ENCODE data around the gene ZNF212.

Gene ZNF212

DNA sequence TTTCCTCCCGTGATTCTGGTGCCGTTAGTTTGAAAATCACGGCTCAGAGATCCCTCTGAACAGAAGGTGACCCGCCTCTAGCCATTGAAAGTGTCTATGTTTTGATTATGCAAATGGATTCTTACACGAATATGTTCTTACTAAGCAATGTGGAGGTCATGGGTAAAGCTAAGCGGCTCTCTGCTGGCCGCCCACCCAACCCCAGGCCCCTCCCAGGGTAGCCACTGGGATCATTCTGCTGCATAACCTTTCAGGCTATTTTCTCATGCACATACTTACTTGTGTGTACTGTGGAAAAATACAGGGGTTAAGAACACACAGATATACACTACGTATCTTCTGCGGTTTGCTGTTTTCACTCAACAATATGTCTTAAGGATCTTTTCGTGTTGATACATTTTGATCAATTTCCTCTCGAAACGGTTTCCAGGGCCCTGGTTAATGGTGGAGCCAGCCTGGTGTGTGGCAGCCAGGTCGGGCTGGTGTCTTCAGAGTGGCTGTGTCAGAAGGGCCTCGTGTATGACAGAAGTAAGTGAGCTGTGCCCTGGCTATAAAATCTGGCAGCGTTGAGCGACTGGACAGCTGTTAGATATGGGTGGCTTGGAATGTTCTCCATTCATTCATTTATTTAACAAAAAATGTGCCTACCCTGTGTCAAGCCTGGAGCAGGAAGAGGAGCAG lies 52.5 kb downstream of the ZNF212 start:
- TF ChIP-seq CTCF (conservative IDR thresholded peaks at IDR 0.05; ENCODE audit: low read length) = no peak
- no peak for TF ChIP-seq EZH2phosphoT487 (IDR thresholded peaks at IDR 0.05; ENCODE audit: borderline replicate concordance)
- H3K9me2 ChIP-seq (replicated peaks; ENCODE audit: low read depth, low read length) = no peaks in the 10 kb centered on the region
- no peaks in the 10 kb centered on the region for H3K9me3 ChIP-seq (ENCODE audit: insufficient read depth, low read depth, low read length)
- no peaks in the 10 kb centered on the region for H3K36me3 ChIP-seq (ENCODE audit: insufficient read depth, low read length)
- no peaks in the 10 kb centered on the region for H3F3A ChIP-seq (ENCODE audit: low read depth)
- H3K4me1 ChIP-seq (ENCODE audit: insufficient read depth, low read length, poor library complexity, severe bottlenecking) = no peaks in the 10 kb centered on the region
- H3K27me3 ChIP-seq (ENCODE audit: insufficient read depth, low read length, poor library complexity, severe bottlenecking) = no peaks in the 10 kb centered on the region
- no peaks in the 10 kb centered on the region for H3K79me2 ChIP-seq (ENCODE audit: insufficient read depth, low read length)
- no peak overlapping the region for H3K4me3 ChIP-seq (ENCODE audit: low read length, poor library complexity, severe bottlenecking)
- H3K4me2 ChIP-seq (ENCODE audit: low read depth, low read length, poor library complexity, severe bottlenecking) = no peak overlapping the region
- no peaks in the 10 kb centered on the region for H4K20me1 ChIP-seq (ENCODE audit: insufficient read depth, low read length, poor library complexity, severe bottlenecking)
- H2AFZ ChIP-seq (ENCODE audit: low read length) = no peak overlapping the region
- H3K9ac ChIP-seq (ENCODE audit: low read depth, low read length, poor library complexity, severe bottlenecking) = no peak overlapping the region

GRCh38 chr7:149292462-149292823 lies 53.0 kb downstream of the ZNF212 start:
- H3K4me3 ChIP-seq (ENCODE audit: low read length, poor library complexity, severe bottlenecking) = no peak overlapping the region
- no peaks in the 10 kb centered on the region for H3K79me2 ChIP-seq (ENCODE audit: insufficient read depth, low read length)
- H2AFZ ChIP-seq (ENCODE audit: low read length) = no peak overlapping the region
- no peaks in the 10 kb centered on the region for H3K9me2 ChIP-seq (replicated peaks; ENCODE audit: low read depth, low read length)
- no peaks in the 10 kb centered on the region for H3K9me3 ChIP-seq (ENCODE audit: insufficient read depth, low read depth, low read length)
- H3F3A ChIP-seq (ENCODE audit: low read depth) = no peaks in the 10 kb centered on the region
- no peaks in the 10 kb centered on the region for H4K20me1 ChIP-seq (ENCODE audit: insufficient read depth, low read length, poor library complexity, severe bottlenecking)
- H3K27me3 ChIP-seq (ENCODE audit: insufficient read depth, low read length, poor library complexity, severe bottlenecking) = no peaks in the 10 kb centered on the region
- no peak overlapping the region for H3K4me2 ChIP-seq (ENCODE audit: low read depth, low read length, poor library complexity, severe bottlenecking)
- H3K9ac ChIP-seq (ENCODE audit: low read depth, low read length, poor library complexity, severe bottlenecking) = no peak overlapping the region
- no peaks in the 10 kb centered on the region for H3K36me3 ChIP-seq (ENCODE audit: insufficient read depth, low read length)
- no peak for TF ChIP-seq CTCF (conservative IDR thresholded peaks at IDR 0.05; ENCODE audit: low read length)
- no peak for TF ChIP-seq EZH2phosphoT487 (IDR thresholded peaks at IDR 0.05; ENCODE audit: borderline replicate concordance)
- no peaks in the 10 kb centered on the region for H3K4me1 ChIP-seq (ENCODE audit: insufficient read depth, low read length, poor library complexity, severe bottlenecking)

DNA sequence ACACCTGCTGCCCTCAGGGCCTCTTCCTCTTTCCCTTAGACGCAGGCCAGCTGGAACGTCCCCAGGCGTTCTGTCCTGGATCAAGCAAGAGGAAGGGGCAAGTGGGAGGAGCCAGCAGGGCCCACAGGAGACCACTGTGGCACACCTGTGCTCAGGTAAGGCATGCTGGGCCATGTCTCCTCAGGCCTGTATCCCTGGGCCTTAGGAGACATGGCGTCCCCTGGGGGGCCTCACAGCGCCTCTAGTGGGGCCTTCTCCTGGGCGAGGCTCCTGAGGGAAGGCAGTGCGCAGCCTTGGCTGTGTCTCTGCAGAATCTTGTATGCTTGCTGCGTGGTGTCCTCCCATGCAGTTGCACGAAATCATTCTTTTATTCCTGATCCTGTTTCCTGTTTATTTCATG lies 53.9 kb downstream of the ZNF212 start:
- Histone ChIP-seq H3F3A (ENCODE audit: low read depth) (no peaks in the 10 kb centered on the region), H4K20me1 (ENCODE audit: insufficient read depth, low read length, poor library complexity, severe bottlenecking) (no peaks in the 10 kb centered on the region), H3K79me2 (ENCODE audit: insufficient read depth, low read length) (no peaks in the 10 kb centered on the region), H3K9me3 (ENCODE audit: insufficient read depth, low read depth, low read length) (no peaks in the 10 kb centered on the region), H3K9me2 (replicated peaks; ENCODE audit: low read depth, low read length) (no peaks in the 10 kb centered on the region), H3K36me3 (ENCODE audit: insufficient read depth, low read length) (no peaks in the 10 kb centered on the region), H3K4me1 (ENCODE audit: insufficient read depth, low read length, poor library complexity, severe bottlenecking) (no peaks in the 10 kb centered on the region), H3K4me3 (ENCODE audit: low read length, poor library complexity, severe bottlenecking) (no peak overlapping the region), H3K4me2 (ENCODE audit: low read depth, low read length, poor library complexity, severe bottlenecking) (no peak overlapping the region), H3K27me3 (ENCODE audit: insufficient read depth, low read length, poor library complexity, severe bottlenecking) (no peaks in the 10 kb centered on the region), H3K9ac (ENCODE audit: low read depth, low read length, poor library complexity, severe bottlenecking) (no peak overlapping the region), H2AFZ (ENCODE audit: low read length) (no peak overlapping the region)
- no peak for TF ChIP-seq CTCF (conservative IDR thresholded peaks at IDR 0.05; ENCODE audit: low read length)
- TF ChIP-seq EZH2phosphoT487 (IDR thresholded peaks at IDR 0.05; ENCODE audit: borderline replicate concordance) = no peak

Measured in Loucy (cell line).